Measurements from ENCODE around the gene MID1IP1.

The MID1IP1 gene

DNA sequence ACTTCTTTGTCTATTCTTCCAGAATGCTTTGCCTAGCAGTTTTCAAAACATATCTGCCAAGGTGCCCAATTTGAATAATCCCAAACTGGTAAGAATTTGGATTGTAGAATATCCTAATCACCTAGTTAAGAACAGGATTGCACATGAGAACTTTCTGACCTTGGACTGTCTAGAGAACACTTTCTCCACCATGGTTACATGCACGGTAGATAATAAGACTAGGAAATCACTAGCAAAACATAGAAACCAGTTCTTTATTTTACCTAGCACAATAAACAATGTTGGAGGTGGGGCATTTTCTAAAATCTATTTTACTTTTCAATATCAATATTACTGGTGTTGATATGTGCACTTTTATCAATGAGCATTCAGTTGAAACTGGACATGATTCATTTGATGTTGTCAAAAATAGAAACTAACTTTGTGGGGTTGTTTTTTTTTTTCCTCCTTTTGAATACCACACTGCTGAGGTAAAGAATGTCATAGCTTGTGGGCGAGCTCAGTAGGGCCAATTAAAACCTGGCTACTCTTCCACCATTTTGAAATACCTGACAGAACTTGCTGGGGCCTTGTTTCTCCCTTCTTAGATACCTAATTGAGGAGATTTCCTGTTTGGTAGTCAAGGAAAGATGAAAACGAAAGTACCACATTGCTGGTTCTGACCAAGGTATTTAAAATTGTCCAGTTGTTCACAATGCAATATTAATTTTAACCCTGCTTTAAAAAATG is 10.4 kb downstream of the MID1IP1 start:
- TF ChIP-seq, protein P1, sequence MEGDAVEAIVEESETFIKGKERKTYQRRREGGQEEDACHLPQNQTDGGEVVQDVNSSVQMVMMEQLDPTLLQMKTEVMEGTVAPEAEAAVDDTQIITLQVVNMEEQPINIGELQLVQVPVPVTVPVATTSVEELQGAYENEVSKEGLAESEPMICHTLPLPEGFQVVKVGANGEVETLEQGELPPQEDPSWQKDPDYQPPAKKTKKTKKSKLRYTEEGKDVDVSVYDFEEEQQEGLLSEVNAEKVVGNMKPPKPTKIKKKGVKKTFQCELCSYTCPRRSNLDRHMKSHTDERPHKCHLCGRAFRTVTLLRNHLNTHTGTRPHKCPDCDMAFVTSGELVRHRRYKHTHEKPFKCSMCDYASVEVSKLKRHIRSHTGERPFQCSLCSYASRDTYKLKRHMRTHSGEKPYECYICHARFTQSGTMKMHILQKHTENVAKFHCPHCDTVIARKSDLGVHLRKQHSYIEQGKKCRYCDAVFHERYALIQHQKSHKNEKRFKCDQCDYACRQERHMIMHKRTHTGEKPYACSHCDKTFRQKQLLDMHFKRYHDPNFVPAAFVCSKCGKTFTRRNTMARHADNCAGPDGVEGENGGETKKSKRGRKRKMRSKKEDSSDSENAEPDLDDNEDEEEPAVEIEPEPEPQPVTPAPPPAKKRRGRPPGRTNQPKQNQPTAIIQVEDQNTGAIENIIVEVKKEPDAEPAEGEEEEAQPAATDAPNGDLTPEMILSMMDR (IDR thresholded peaks at IDR 0.05; ENCODE audit: extremely low read depth, insufficient read depth, missing control alignments) = no peak
- no peak for DNase-seq (ENCODE audit: low spot score)
- in situ Hi-C loops (cut with MboI; ENCODE audit: low pct_unique_long_range_greater_than_20kb, low sequenced_read_pairs, unreplicated experiment) = no loop called here

DNA sequence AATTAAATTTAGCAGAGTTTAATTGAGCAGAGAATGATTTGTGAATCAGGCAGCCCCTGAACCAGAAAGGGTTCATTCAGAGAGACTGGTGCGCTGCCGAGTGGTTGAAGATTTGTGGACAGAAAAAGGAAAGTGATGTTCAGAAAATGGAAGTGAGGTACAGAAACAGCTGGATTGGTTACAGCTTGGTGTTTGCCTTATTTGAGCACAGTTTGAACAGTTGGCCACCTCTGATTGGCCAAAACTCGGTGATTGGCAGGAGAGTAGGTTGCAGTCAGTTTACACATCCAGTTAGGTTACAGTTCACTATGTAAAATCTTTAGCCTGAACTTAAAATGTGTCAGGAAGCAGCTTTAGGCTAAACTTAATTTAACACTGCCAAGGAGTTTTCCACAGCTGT is 14.9 kb downstream of the MID1IP1 start:
- in situ Hi-C loops (cut with MboI; ENCODE audit: low pct_unique_long_range_greater_than_20kb, low sequenced_read_pairs, unreplicated experiment) = no loop called here
- TF ChIP-seq, protein P1 (IDR thresholded peaks at IDR 0.05; ENCODE audit: extremely low read depth, insufficient read depth, missing control alignments) = no peak

DNA sequence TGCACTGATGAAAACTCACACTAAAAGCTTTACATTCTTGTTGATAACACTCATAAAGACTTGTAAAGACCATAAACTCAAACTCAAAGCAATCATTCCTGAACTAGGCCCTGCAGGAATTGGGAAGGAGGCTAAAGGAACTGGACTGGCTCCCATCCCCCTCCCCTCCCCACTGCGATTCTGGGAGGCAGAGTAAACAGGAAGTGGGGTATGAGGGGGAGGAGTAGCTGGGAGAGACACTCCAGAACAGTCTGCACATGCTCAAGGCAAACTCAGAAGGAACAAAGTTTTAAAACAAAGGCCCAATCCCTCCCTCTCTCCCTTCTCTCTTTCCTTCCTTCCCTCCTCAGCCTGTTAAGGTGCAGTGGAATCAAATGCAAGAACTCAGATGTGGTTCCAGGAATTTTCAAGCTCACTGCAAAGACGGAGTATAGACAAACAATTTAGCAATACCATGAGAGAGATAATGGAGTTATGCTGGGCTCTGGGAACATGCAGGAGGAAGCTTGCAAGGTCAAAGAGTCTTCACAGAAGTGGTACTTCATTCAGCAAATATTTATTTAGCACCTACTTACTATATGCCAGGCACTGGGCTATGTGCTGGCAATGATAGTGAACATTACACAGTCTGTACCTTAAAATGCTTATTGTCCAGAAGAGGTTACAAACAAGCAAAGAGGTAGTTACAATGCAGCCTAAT is 15.9 kb downstream of the MID1IP1 start:
- in situ Hi-C loops (cut with MboI; ENCODE audit: low pct_unique_long_range_greater_than_20kb, low sequenced_read_pairs, unreplicated experiment) = no loop called here
- no peak for DNase-seq (ENCODE audit: low spot score)
- TF ChIP-seq, protein P1 (IDR thresholded peaks at IDR 0.05; ENCODE audit: extremely low read depth, insufficient read depth, missing control alignments) = no peak

More for the DNA sequence above, 14.9 kb downstream of the MID1IP1 start:
- DNase-seq (ENCODE audit: low spot score) = no peak

DNA sequence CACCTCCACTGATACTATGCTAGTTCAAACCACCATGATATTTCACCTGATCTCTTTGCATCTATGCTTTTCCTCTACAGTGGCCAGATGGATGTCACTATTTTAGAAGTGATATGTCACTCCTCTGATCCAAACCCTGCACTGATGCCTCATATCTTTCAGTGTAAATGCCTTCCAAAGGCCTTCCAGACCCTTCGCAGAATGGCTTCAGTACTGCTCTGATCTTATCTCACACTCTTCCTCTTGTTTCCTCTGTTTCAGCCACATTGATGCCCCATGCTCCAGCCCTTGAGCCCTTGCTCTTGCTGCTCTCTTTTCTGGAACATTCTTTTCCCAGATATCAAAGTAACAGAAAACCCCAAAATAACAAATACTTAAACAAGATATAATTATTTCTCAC is 17.9 kb downstream of the MID1IP1 start:
- TF ChIP-seq, protein P1 (IDR thresholded peaks at IDR 0.05; ENCODE audit: extremely low read depth, insufficient read depth, missing control alignments) = no peak

DNA sequence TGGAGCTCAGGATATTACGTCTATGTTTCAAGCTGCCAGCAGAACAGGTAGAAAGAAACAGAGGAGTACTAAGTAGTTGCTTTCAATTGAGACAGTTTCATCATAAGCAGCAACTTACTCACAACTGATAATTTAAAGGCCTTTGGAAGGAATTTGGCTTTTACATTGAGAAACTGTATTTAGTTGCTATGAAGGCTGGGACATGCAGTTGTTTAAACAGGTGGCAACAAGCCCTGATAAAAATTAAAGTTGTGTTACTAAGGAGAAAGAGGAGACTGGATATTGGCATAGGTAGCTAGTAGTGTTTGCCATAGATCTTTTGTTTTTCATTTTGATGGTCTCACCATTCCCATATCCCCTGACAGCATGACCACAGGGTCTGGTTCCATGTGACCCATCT is 18.4 kb downstream of the MID1IP1 start:
- no peak for DNase-seq (ENCODE audit: low spot score)
- in situ Hi-C loops (cut with MboI; ENCODE audit: low pct_unique_long_range_greater_than_20kb, low sequenced_read_pairs, unreplicated experiment) = no loop called here
- TF ChIP-seq, protein P1 (IDR thresholded peaks at IDR 0.05; ENCODE audit: extremely low read depth, insufficient read depth, missing control alignments) = no peak

More for the DNA sequence above, 17.9 kb downstream of the MID1IP1 start:
- DNase-seq (ENCODE audit: low spot score) = no peak
- in situ Hi-C loops (cut with MboI; ENCODE audit: low pct_unique_long_range_greater_than_20kb, low sequenced_read_pairs, unreplicated experiment) = no loop called here

DNA sequence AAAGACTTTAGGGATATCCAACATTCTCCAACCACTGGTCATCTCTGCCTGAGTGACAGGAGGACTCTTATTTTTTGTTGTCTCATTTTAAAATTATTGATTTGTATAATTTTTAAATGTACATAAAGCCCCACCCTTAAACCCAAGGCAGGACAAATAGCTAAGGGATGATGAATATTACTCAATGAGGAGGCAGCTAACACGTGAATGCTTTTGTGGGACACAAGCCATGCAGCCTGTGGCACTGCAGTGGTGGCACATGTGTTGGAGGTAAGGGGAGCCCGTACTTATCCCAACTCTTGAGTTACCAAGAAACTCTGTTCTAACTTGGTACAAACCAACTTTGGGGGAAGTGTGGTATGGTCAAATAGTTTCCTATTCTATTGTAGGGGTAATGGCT is 19.5 kb downstream of the MID1IP1 start:
- DNase-seq (ENCODE audit: low spot score) = no peak
- in situ Hi-C loops (cut with MboI; ENCODE audit: low pct_unique_long_range_greater_than_20kb, low sequenced_read_pairs, unreplicated experiment) = no loop called here
- TF ChIP-seq, protein P1 (IDR thresholded peaks at IDR 0.05; ENCODE audit: extremely low read depth, insufficient read depth, missing control alignments) = no peak

Data from GM13977 (cell line).